Ovary (tissue), 9 donors: ENCODE results near the gene RPS6KA5. TPM values are rescaled to one million over a fixed set of nuclear protein-coding genes. Genes with fewer than 3 reads are reported as not detected.

Source experiments
- DNase-seq, 5 donors: peaks; one replicate each; pipeline ENCODE4 v3.0.0-alpha.2; 2019 to 2020
- H3K27ac ChIP-seq, 2 donors: fragments of 200-600 bp; one replicate each; pipeline versions ENCODE4 v1.5.1 to v1.8.0; 2019 to 2022
- H3K27me3 ChIP-seq: fragments of 200-600 bp; one replicate; pipeline ENCODE4 v1.8.0; 2022
- H3K36me3 ChIP-seq: fragments of 200-600 bp; sonication (generic); one replicate; pipeline ENCODE4 v1.5.1; 2019
- H3K4me1 ChIP-seq: one replicate; pipeline ENCODE4 v1.8.1; 2013; ENCODE audit warnings: mild to moderate bottlenecking, moderate library complexity; ENCODE audit not compliant: insufficient read depth
- H3K4me3 ChIP-seq: fragments of 200-600 bp; sonication (generic); one replicate; pipeline ENCODE4 v1.5.1; 2017
- H3K9me3 ChIP-seq, 2 donors: fragments of 200-600 bp in 1 of 2; sonication (generic) in 1 of 2; one replicate each; pipeline versions ENCODE4 v1.5.1 to v1.8.1; 2013 to 2019; ENCODE audit warnings: mild to moderate bottlenecking in 1 of 2, moderate library complexity in 1 of 2
- EP300 ChIP-seq: sonication (generic); formaldehyde crosslinking; IDR thresholded peaks from one replicate; pipeline ENCODE4 v1.6.1; 2017; ENCODE audit warnings: antibody characterized with exemption
- POLR2A ChIP-seq: fragments of 450-650 bp; IDR thresholded peaks from one replicate; pipeline ENCODE4 v1.6.1; 2017; ENCODE audit warnings: antibody characterized with exemption, mild to moderate bottlenecking, moderate library complexity
- WGBS, 3 donors: extraction: QIAGEN DNeasy Blood & Tissue Kit in 1 of 3; methylation state at CpG; one replicate each; pipeline versions ENCODE4 v1.1.5 to v1.1.7; 2013 to 2017; 5-methylcytosine and 5-hydroxymethylcytosine counted together
- intact Hi-C, 4 donors: fragments of 100-400 bp; cut with DNase I; formaldehyde crosslinking; loops; one replicate each; pipeline versions ENCODE4 v1.11.0 to v1.15.1; 2022 to 2023
- polyA plus RNA-seq, 2 donors: library from polyadenylated mRNA; stranded (reverse); fragments of 200-250 nt in 1 of 2; fragments of 350-450 nt in 1 of 2; fragmentation: Illumina TruSeq in 1 of 2; extraction: RNeasy Lipid Tissue Mini Kit (QIAGEN cat#74804) in 1 of 2; gene quantifications; one replicate each; pipeline ENCODE4 v1.2.3, GENCODE V29; 2013 to 2014
- small RNA-seq: library from RNA; depleted of rRNA; stranded (forward); fragments of <200 nt; gene quantifications from one replicate; pipeline ENCODE3, GENCODE V24; 2016
- total RNA-seq, 7 donors: library from RNA; depleted of rRNA in 2 of 7; stranded (reverse); fragments of >200 nt in 2 of 7; fragmentation: NEBNext Ultra II Directional in 3 of 7; extraction: Animal tissue kit (Norgen Biotek cat#: 25700) in 3 of 7; gene quantifications; one replicate each; pipeline versions ENCODE4 v1.1.0 to v1.2.4, GENCODE V29; 2016 to 2023
- TF ChIP-seq, protein P1 (sequence below), 3 donors: fragments of 450-650 bp in 2 of 3; fragments of 200-600 bp in 1 of 3; IDR thresholded peaks; one replicate each; pipeline versions ENCODE4 v1.5.1 to v1.8.0; 2016 to 2022; ENCODE audit warnings: antibody characterized with exemption in 3 of 3, mild to moderate bottlenecking in 1 of 3
- donor health status: DM: no; HTN: no; CAD: no; lungs with moderate emphysema.
- donor health status: DM: no; HTN: no; CAD: no.
- donor health status: Bipolar disorder and iron deficiency.
- donor health status: DM: yes; HTN: yes; CAD: no.
- donor health status: DM: no; HTN: no; CAD: no.
- donor health status: DM: yes; HTN: yes; CAD: no.

The RPS6KA5 gene
- total and polyA plus RNA-seq, 9 donors, result 3.8 to 19.0 (median 8.4) TPM

DNA sequence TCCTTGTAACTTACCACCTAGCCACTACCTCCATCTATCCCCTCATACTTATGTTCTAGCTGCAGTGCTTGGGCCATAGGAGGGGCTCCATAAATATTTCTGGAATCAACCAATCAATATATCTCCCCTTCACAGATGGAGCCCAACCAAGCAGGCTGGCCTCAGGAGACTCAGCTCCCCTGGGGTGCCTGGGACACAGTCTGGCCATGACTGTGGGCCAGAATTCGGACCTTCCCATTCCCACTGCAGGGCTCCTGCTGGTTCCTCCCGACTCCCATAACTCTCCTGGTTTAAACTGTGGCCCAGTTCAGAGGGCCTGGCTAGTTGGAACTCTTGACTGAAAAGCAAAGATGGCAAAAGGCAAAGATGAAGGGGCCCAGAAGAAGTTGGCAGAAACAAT lies 257.2 kb downstream of the RPS6KA5 start:
- peaks cover 6% of the 10 kb centered on the region for H3K4me1 ChIP-seq
- H3K36me3 ChIP-seq, result no peaks in the 10 kb centered on the region
- TF ChIP-seq EP300 (no peak), POLR2A (no peak)
- TF ChIP-seq, protein P1, sequence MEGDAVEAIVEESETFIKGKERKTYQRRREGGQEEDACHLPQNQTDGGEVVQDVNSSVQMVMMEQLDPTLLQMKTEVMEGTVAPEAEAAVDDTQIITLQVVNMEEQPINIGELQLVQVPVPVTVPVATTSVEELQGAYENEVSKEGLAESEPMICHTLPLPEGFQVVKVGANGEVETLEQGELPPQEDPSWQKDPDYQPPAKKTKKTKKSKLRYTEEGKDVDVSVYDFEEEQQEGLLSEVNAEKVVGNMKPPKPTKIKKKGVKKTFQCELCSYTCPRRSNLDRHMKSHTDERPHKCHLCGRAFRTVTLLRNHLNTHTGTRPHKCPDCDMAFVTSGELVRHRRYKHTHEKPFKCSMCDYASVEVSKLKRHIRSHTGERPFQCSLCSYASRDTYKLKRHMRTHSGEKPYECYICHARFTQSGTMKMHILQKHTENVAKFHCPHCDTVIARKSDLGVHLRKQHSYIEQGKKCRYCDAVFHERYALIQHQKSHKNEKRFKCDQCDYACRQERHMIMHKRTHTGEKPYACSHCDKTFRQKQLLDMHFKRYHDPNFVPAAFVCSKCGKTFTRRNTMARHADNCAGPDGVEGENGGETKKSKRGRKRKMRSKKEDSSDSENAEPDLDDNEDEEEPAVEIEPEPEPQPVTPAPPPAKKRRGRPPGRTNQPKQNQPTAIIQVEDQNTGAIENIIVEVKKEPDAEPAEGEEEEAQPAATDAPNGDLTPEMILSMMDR (IDR thresholded peaks at IDR 0.05), result no peak
- 75 to 87% (median 85%) methylated on average over 2 of the region's 2 CpGs for WGBS, 3 donors
- H3K4me3 ChIP-seq, result no peak overlapping the region
- intact Hi-C loops, result no loop called here
- H3K9me3 ChIP-seq, result no peaks in the 10 kb centered on the region
- H3K27me3 ChIP-seq, result no peaks in the 10 kb centered on the region
- no peak for DNase-seq
- no peak overlapping the region for H3K27ac ChIP-seq

DNA sequence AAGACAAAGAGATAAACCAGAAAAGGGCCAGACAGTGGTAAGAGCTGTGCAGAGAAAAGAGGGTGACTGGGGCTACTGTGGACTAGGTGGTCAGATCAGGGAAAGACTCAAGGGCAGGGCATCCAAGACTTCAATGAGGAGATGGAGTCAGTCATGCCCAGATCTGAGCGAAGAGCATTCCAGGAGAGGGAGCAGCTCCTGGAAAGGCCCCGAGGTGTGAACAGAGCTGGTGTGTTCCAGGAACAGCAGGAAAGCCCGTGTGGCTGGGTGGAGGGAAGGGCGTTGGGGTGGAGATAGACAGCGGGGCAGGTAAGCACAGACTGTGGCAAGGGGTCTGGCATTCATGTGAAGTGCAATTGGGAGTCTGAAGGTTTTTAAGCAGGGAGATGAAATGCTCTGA lies 261.0 kb downstream of the RPS6KA5 start:
- TF ChIP-seq POLR2A, result no peak
- TF ChIP-seq, protein P1 (IDR thresholded peaks at IDR 0.05), result no peak
- no peak for TF ChIP-seq EP300
- no peaks in the 10 kb centered on the region for H3K4me1 ChIP-seq
- H3K27me3 ChIP-seq, result no peaks in the 10 kb centered on the region
- 91 to 92% (median 92%) methylated on average over 5 of the region's 5 CpGs for WGBS, 3 donors
- H3K36me3 ChIP-seq, result no peaks in the 10 kb centered on the region
- intact Hi-C loops, result no loop called here
- DNase-seq, result no peak
- H3K4me3 ChIP-seq, result no peak overlapping the region
- no peaks in the 10 kb centered on the region for H3K9me3 ChIP-seq
- no peak overlapping the region for H3K27ac ChIP-seq

DNA sequence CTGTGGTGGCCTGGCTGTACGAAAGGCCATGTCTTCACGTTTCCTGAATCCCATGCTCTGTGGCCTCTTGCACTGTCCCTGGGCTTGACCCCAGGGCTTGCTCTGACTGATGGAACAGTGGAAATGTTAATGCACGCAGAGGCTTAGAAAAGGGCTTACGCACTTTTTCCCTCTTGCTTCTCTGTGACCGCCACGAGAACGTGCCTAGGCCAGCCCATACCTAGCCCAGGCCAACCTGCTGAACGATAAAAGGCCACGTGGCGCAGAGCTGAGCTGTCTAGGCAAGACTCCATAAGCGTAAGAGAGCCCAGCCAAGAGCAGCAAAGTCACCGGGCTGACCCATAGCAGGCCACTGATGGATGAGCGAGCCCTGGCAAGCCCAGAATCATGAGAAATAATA lies 262.5 kb downstream of the RPS6KA5 start:
- DNase-seq, result no peak
- 88 to 91% (median 88%) methylated on average over 13 of the region's 13 CpGs for WGBS, 3 donors
- Histone ChIP-seq H3K36me3 (no peaks in the 10 kb centered on the region), H3K4me3 (no peak overlapping the region), H3K27me3 (no peaks in the 10 kb centered on the region), H3K27ac (no peak overlapping the region), H3K4me1 (no peaks in the 10 kb centered on the region), H3K9me3 (no peaks in the 10 kb centered on the region)
- intact Hi-C loops, result no loop called here
- TF ChIP-seq, protein P1 (IDR thresholded peaks at IDR 0.05), result no peak
- TF ChIP-seq POLR2A, result no peak

Small RNA genes within 50 kb of the gene (small RNA-seq; reads per million reads assigned to genes)
- gene RNU7-30P, result not detected

Other genes with a start within 250 kb of the RPS6KA5 start
- 10 to 100 TPM; 18.2 to 39.5 (median 34.6) TPM for gene TTC7B, start 244.2 kb downstream of the RPS6KA5 start, total RNA-seq
- 10 to 100 TPM; 24.3 to 31.3 TPM for gene TTC7B, start 244.2 kb downstream of the RPS6KA5 start, polyA plus RNA-seq
- 10 to 100 TPM; 17.9 to 52.2 (median 39.3) TPM for gene DGLUCY, start 53.4 kb upstream of the RPS6KA5 start, total RNA-seq
- gene DGLUCY, start 53.4 kb upstream of the RPS6KA5 start, polyA plus RNA-seq, result 10 to 100 TPM; 24.1 to 73.3 TPM
- gene GPR68, start 184.1 kb upstream of the RPS6KA5 start, total RNA-seq, result under 1 TPM in 6 of 7 donors, not detected in 1; 0.17 to 0.57 (median 0.33) TPM
- gene GPR68, start 184.1 kb upstream of the RPS6KA5 start, polyA plus RNA-seq, result under 1 TPM; 0.40 to 0.45 TPM